ENCODE measurements around the gene IFNL1.

- no peak for TF ChIP-seq POLR2AphosphoS5 (IDR thresholded peaks at IDR 0.05; ENCODE audit: low read depth, low read length)
- no peak for TF ChIP-seq TAF1 (IDR thresholded peaks at IDR 0.05; ENCODE audit: borderline replicate concordance, insufficient read depth, low read length)
These were observed 44.4 kb upstream of the IFNL1 start for GRCh38 chr19:39251846-39252245.

All from PFSK-1 (cell line).